Esophagus squamous epithelium (tissue), 4 donors: ENCODE measurements around the gene CDC42BPG.

Experiments
- CTCF ChIP-seq, 6 experiments: fragments of 450-650 bp in 4 of 6; fragments of 200-600 bp in 2 of 6; sonication (generic) in 2 of 6; IDR thresholded peaks; one replicate each; pipeline ENCODE4 v1.5.1; 2016 to 2019; ENCODE audit warnings: antibody characterized with exemption in 6 of 6, mild to moderate bottlenecking in 4 of 6, moderate library complexity in 4 of 6
- POLR2A ChIP-seq, 4 donors: fragments of 450-650 bp; IDR thresholded peaks; one replicate each; pipeline ENCODE4 v1.6.1; 2017; ENCODE audit warnings: antibody characterized with exemption in 4 of 4, mild to moderate bottlenecking in 4 of 4, moderate library complexity in 3 of 4

DNA sequence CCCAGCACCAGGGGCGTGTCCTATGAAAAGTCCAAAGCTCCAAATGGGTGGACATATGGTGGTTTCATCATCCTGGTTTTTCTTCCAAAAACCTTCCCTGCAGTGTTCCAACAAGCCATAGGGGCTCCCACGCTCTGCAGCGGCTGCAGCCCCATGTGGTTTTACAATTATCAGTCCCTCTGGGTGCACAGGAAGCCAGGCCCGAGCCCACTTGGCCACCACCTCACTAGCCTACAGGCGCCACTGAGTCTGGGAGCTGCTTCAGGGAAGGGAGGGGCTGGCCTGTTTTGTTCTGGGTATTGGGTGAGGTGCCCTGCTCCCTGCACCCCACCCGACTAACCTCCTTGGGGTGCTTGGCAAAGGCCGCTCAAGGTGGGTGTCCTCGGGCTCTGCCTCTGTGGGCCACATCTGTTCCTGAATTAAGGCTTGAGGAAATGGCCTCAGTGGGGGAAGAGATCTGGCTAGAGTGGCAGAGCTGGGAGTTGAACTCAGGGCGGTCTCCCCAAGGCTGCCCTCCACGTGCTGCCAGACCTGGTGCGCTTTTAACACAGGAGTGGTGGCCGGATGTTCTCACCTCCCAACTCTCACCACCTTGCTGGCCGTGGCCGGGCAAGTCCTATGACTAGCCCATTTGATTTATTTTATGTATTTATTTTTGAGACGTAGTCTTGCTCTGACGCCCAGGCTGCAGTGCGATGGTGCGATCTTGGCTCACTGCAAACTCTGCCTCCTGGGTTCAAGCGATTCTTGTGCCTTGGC, 5.3 kb upstream of the CDC42BPG start:
- TF ChIP-seq CTCF (IDR thresholded peaks at IDR 0.05) = no peak
- TF ChIP-seq POLR2A (IDR thresholded peaks at IDR 0.05) = no peak
